Skin of body (tissue), 2 donors: ENCODE data around the gene QSER1. TPM values are rescaled to one million over a fixed set of nuclear protein-coding genes. Genes with fewer than 3 reads are reported as not detected.

Experiments used
- DNase-seq: peaks from one replicate; lab custom pipeline; 2025; lab: John Stamatoyannopoulos, UW
- total RNA-seq: library from RNA; depleted of rRNA; stranded (reverse); fragments of >200 nt; gene quantifications from one replicate; pipeline ENCODE4 v1.2.3, GENCODE V29; 2014

QSER1 gene
- total RNA-seq, 1 donor from 2014 or later: 41.3 TPM

DNA sequence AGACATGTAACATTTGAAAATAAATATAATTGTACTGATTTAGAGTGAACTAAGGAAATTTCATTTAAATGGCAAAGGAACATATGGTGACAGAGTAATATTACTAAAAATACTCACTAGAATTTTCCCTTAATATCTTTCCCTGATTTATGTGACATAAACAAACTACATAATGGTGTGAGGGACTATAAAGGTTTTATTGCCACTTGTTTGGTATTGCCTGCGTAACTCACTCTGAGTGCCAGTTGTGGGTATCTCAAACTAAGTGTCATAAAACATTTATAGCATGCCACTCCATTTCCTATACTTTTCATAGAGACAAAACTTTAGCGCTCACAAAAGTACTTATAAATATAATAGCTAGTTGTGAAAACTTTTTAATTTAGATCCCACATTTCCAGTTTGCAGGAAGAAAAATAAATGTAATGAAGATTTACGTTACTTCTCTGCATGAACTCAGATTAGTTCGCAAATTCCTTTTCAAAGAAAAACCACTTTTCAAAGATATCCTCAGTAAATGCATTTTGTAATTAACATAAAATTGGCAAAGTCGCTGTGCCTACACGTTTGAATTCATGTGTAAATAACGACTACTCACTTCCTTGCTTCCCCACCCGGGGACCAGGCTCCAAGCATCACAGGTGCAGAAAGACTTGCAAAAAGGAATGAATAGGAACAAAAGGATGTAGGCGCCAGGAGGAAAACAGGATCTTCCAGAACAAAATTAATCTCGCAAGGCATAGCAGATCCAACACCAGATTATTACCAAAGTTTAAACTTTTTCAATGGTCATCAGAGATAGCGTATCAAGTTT lies 1.6 kb upstream of the QSER1 start:
- no peak for DNase-seq

DNA sequence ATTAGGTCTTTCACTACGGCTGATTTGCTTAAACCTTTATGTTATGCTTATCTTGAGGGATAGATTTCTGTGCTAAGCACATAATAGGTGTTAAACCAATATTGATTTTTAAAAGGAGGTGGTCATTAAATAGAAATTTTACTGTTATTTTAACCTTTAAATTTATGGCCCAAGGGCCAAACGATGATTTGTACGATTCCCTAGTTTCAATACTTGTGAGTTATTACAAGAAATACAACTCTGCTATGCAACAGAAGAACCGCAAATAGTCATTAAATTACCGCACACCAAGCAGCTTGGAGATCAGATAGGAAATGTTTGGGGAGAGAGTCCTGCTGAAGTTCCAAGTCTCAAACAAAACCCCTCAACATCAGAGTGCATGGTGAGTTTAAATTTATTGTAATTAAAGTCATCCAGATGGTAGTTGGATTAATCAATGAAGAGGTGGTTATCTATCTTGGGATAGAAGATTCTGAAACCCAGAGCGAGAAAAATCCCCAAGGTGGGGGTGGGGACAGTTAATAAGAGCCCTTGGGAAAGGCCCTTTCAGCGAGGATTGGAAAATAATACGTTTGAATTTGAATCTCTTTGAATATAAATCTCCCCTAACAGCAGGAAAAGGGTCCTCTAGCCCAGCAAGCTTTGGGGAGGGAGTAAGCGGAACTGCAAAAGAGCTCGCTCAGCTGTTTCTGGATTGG lies 805 bp upstream of the QSER1 start:
- DNase-seq: no peak

DNA sequence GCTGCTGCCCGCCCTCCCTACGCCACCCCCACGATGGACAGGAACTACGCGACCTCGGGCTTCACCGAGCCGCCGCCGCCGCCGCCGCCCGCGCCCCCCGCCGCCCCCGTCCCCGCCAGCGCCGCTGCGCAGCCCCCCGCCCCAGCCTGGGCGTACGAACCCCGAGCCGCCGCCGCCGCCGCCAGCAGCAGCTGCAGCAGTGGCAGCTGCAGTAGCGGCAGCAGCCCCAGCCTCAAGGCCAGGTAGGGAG lies 407 bp downstream of the QSER1 start:
- no peak for DNase-seq

DNA sequence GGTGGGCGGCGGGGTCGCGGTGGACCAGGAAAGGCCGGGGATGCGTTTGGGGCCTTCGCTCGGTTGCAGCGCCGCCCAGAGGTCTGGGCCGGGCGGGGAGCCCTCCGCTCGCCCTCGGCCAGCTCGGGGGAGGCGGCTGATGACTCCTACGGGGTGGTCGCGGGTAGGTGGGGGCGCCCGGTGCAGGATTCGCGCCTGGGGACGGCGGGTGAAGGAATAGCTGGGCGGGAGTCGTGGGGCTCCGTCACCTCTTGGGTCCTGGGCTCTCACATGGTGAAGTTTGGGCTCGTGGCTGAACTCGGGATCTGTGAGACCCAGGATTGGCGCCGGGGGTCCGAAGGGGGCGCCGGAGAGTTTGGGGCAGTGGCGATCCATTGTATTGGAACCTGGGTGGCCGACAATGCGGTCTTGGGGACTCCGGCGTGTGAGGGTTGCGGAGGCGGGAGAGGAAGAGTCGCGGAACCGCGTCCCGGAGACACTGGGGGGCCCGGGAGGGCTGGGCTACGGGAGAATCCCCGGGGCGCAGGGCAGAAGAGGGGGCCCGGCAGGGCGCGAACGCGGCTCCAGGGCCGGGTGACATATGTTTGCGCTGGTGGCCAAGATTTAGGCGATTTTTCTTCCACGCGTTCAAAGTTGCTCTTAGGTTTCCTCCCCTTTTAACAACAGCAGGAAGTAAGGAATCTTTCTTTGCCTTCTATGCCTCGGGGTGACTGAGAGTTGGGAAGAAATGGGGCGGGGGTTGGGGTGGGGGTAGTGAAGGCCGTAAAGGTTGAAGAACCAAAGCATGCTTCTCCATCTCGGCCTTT lies 935 bp downstream of the QSER1 start:
- DNase-seq: peak; percentile 26

DNA sequence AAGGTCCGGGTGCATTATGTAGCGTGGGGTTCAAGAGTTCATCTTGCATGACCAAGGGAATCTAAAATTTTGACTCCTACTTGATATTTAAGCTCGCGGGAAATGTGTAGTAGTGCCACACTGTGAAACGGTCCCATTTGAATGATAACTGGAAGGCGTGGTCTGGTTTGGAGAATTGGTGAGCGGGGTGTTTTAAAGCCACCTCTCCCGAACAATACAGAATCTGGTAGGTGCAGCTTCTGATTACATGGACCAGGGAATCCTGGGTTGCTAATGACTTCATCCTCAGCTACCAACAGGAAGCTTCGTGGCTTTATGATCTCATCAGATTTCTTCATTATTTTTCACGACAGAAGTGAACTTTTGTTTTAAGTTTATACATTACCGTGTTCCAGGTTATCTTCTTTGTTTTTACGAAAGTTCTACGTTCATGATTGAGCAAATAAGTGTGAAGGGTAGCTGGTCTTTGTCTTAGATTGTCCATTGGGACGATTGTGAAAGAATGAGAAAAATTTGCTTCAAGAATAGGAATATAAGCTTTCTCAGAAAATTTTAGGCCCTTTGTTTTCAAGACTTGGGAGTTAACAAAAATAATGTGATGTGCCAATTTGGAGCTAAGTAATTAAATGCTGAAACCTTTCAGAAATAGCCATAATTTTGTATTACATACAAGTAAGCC lies 1.7 kb downstream of the QSER1 start:
- peak; percentile 61 for DNase-seq

DNA sequence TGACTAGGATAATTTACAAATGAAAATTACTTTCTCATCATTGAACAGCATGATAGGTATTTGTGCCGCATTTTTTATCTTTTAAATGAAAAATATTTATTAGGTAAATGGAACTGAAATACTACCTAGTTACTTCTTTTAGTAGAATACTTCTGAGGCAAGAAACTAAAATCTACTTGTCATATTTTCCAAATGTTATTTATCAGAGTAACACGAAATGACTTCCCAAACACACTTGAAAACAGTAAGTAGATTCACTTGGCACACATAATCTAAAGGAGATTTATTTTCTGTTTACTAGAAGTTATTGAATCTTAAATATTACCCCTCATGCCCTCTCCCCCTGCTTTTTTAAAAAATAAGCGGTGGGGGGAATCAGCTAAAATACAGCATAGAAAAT lies 2.3 kb downstream of the QSER1 start:
- no peak for DNase-seq

DNA sequence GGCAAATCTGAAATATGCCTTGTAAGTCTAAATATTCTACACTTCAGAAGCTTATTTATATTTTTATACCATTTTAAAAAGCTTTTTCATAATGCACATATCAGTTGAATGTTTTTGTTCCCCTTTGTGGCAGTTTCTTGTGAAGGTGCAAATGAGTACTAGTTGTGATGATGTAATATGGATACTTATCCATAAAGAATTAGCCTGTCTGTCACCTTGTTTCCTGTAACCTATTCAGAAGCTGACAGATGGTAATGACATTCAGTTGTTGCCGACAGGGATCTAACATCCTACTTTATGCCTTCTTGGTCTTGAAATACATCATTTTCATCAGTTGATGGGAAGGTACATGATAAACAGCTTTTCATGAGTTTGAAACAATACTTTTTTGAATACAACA lies 2.9 kb downstream of the QSER1 start:
- no peak for DNase-seq

DNA sequence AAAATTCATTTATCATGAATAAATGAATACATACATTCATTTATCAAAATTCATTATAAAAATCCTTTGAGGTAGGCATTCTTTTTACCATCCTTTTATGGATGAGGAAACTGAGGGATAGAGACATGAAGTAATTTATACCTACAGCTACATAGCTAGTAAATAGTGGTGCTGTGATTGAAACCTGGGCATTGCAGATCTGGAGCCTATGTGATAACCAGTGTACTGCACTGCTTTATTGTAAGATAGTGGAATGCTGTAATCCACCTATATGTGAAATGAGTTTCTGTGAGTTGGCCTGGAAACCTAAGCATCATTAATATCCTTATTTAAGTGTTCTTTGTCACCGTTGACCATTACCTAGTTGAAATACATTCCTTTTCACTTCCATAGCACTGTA lies 4.5 kb downstream of the QSER1 start:
- no peak for DNase-seq

DNA sequence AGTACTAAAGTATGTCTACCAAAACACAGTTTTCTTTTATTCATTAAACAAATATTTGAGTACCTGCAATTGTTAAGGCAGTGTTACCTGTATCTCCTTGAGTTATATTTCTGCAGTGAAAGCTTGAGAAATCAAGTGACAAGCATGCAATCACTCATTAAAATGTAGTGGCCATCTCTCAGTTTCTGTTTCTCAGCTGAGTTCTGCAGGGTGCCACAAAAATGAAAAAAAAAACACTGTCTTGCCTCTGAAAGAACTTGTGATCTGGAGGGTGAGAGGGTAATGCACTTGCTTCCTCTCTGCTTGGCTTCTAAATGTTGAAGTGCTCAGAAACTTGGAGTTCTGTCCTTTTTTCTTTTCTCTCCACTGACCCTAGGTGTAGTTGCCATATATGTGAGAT lies 6.8 kb downstream of the QSER1 start:
- DNase-seq: no peak

DNA sequence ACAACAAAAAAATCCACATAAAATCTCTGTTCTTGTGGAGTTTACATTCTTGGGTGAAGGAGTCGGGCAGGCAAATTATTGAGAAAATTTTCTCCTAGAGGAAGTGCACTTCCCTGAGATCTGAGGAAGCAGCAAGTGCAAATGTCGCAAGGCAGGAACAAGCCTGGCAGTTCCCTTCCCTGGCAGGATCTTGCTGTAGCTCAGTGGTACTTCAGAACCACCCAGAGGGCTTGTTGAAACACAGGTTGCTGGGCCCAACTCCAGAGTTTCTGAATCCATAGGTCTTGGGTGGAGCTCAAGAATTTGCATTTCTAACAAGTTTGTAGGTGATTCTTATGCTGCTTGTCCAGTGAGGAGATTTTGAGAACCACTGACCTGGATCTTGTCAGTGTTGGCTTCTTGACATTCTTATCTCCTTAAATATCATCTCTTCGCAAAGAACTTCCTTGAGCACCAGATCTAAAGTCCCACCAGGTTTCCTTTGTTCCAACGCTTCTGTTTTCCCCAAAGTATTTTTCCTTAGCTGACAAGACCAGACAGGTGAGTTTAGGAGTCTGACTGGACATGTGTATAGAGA lies 9.6 kb downstream of the QSER1 start:
- no peak for DNase-seq

DNA sequence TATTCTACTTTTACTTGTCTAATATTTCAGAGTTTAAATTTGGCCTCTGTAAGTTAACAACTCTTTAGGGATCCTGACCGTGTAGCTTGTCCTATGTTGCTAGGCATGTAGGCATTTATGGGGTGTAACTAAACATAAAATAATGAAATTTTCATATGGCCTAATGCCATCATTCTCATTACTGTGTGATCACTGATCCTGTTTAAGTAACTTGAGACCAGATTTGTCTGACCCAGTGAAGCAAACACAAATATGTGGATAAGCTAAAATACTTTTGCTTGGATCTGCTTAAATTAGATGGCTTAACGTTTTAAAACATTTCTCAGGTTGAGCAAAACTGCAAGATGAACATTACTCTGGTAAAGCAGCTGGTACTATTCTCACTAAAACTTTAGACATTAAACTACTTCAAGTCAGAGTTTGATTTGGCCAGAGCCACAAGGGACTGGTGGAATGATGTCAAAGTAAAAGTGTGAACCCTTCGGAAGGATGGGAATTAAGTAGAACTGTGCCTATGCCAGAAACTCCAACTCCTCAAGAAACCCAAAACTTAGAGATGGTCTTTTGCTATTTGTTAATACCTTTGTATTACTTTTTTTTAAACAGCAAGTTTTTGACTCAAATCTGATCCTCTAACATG lies 12.5 kb downstream of the QSER1 start:
- no peak for DNase-seq

DNA sequence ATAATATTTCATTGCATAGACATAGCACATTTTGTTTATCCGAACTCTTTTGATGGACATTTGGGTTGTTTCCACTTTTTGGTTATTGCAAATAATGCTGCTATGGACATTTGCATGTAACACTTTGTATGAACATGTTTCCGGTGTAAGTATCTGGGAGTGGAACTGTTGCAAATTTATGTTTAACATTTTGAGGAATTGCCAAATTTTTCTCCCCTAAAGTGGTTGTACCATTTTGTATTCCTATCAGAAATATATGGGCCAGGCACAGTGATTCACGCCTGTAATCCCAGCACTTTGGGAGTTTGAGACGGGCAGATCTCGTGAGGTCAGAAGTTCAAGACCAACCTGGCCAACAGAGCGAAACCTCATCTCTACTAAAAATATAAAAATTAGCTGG lies 16.0 kb downstream of the QSER1 start:
- DNase-seq: no peak

DNA sequence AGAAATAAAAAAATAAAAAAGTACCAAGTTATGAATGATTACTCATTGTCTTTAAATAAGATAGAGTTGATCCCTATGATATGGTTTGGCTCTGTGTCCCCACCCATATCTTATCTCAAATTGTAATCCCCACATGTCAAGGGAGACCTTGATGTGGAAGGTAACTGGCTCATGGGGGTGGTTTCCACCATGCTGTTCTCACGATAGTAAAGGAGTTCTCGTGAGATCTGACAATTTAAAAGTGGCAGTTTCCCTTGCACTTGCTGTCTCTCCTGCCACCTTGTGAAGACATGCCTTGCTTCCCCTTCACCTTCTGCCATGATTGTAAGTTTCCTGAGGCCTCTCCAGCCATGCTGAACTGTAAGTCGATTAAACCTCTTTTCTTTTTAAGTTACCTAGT lies 18.8 kb downstream of the QSER1 start:
- no peak for DNase-seq

DNA sequence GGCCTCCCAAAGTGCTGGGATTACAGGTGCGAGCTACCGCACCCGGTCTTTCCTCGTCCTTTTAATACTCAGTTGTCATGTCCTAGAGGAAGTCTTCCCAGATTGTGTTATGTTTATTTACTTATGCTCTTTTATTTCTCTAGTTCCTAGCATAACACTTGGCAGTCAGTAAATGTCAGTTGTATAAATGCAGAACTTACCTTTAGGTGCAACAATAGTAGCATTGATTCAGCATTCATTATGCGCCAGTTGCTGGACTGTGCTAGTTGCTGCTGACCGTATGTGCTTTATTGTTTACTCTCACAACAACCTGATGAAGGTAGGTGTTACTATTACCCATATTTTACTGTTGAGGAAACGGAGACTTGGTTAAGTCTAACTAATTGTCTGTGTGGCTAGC lies 20.8 kb downstream of the QSER1 start:
- no peak for DNase-seq

DNA sequence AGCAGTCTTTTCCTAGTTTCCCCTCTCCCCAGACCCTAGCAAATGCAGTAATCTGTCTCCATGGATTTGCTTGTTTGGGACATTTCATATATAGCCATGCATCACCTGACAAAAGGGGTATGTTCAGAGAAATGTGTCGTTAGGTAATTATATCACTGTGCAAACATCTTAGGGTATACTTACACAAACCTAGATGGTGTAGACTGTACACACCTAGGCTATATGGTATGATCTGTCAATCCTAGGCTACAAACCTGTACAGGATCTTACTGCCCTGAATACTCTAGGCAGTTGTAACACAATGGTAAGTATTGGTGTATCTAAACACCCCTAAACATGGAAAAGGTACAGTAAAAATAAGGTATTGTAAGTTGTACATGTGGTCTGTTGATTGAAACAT lies 23.8 kb downstream of the QSER1 start:
- no peak for DNase-seq

DNA sequence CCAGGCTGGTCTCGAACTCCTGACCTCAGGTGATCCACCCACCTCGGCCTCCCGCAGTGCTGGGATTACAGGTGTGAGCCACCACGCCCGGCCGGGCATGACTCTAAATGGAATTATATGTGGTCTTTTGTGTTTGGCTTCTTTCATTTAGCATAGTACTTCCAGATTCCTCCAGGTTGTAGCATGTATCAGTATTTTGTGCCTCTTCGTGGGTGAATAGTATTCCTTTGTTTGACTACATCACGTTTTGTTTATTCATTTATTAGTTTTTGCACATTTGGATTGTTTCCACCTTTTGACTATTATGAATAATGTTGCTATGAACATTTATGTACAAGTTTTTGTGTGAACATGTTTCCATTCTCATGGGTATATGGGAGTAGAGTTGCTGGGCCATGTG lies 24.4 kb downstream of the QSER1 start:
- DNase-seq: no peak

DNA sequence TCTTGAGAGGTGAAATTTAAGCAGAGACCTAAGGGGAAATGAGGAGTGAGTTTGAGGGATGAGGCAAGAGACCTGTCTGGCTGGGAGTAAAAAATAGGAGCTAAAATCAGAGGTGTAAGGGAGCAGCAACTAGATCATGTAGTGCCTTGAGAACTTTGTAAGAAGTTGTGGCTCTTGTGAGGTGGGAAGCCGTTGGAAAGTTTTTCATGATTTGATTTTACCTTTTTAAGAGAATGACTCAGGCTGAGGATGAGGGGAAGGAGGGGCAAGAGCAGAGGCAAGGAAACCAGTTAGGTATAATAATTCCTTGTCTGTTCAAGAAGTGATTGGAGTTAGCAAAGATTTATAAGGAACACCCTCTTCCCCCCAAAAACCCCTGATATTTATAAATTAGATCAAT lies 25.8 kb downstream of the QSER1 start:
- DNase-seq: no peak

DNA sequence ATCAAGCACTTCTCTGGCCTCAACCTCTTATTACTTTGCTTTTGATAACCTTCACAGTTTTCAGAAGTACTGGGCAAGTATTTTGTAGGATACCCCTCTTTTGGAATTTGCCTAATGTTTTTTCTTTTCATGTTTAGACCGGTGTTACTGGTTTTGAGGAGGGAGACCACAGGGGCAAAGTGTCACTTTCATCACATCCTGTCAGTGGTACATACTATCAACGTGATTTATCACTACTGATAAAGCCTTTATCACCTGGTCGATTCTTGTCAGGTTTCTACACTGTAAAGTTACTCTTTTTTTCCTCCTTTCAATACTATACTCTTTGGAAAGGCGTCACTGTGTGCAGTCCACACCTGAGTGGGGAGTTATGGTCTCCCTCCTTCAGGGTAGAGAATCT lies 26.7 kb downstream of the QSER1 start:
- DNase-seq: no peak

DNA sequence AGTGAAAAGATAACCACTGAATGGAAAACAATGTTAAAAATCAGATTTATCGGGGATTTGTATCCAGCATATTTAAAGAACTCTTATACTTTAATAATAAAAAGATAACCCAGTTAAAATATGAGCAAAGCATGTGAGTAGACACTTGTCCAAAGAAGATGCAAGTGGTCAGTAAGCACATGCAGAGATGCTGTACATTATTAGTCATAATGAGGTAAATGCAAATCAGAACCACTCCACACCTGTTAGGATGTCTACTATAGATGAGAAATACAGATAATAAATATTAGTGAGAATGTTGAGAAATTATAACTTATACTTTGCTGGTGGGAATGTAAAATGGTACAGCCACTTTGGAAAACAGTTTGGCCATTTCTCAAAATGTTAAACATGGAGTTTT lies 28.0 kb downstream of the QSER1 start:
- no peak for DNase-seq

DNA sequence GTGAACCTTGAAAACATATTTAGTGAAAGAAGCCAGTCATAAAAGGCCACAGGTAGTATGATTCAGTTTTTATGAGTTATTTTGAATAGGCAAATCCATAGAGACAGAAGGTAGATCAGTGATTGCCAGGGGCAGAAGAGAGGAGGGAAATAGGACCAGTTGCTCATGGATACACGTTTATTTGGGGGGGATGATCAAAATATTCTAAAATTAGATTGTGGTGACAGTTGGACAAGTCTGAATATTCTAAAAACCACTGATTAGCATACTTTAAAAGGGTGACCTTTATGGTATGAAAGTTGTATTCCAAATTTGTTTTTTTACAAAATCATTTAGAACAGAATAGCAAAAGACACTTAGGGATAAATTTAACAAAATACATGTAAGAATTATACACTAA lies 28.6 kb downstream of the QSER1 start:
- no peak for DNase-seq

DNA sequence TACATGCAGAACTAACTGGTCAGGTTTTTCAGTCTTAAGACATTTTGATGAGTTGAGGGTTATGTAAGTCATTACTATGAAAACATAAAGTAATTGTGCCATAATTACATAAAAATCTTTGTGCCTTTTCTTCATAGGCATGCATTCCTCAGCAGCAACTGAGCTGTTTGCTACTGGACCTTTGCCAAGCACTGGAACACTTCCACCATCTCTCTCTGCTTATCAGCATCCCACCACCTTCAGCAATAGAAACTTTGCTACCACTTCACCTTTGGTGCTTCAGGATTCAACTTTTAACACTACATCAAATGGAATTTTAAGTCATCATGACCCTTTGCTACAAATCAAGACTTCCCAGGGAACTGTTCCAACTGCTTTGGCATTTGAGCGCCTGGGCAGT lies 39.0 kb downstream of the QSER1 start:
- DNase-seq: no peak
